ENCODE measurements around the gene NLGN3. TPM values are rescaled to one million over a fixed set of nuclear protein-coding genes. Genes with fewer than 3 reads are reported as not detected.
"Not testable (repeated sequence)": the region's sequence is repeated elsewhere in the genome, so short reads cannot be mapped to it uniquely, and the experiment has no call there.

NLGN3 gene
- total and polyA plus RNA-seq, 7 donors = 0.04 to 0.32 (median 0.10) TPM

DNA sequence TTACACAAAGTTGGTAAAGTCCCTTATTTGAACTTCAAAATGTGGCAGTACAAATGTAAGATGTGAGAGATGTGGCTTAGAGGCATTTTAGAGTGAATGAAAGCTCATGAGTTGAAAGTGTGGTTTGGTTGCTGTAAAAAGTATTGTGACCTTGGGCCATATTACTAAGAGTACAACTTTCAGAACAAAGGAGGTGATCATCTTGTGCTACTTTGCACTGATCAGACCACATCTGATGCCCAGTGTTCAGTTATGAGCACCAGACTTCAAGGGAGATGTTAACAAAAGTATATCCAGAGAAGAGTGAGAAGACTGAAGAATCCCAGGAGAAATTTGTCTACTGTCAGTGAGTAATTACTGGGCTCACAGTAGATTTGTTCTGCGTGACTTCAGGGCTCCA, 30.2 kb downstream of the NLGN3 start:
- H3K36me3 ChIP-seq (ENCODE audit: insufficient read depth in 1 of 2, low read depth in 1 of 2) = no peaks in the 10 kb centered on the region
- no peak overlapping the region for H3K27ac ChIP-seq
- 78 to 82% (median 78%) methylated on average over 1 of the region's 1 CpG for WGBS, 3 donors
- TF ChIP-seq, protein P1, sequence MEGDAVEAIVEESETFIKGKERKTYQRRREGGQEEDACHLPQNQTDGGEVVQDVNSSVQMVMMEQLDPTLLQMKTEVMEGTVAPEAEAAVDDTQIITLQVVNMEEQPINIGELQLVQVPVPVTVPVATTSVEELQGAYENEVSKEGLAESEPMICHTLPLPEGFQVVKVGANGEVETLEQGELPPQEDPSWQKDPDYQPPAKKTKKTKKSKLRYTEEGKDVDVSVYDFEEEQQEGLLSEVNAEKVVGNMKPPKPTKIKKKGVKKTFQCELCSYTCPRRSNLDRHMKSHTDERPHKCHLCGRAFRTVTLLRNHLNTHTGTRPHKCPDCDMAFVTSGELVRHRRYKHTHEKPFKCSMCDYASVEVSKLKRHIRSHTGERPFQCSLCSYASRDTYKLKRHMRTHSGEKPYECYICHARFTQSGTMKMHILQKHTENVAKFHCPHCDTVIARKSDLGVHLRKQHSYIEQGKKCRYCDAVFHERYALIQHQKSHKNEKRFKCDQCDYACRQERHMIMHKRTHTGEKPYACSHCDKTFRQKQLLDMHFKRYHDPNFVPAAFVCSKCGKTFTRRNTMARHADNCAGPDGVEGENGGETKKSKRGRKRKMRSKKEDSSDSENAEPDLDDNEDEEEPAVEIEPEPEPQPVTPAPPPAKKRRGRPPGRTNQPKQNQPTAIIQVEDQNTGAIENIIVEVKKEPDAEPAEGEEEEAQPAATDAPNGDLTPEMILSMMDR (IDR thresholded peaks at IDR 0.05) = no peak
- DNase-seq = no peak
- no peak for ATAC-seq
- no peaks in the 10 kb centered on the region for H3K9me3 ChIP-seq
- H3K27me3 ChIP-seq (ENCODE audit: insufficient read depth in 3 of 3, low read length in 2 of 3) = no peaks in the 10 kb centered on the region
- intact Hi-C loops (cut with DNase I) = loop anchor here (5.0 to 10.0 kb wide), 3 partner anchors 180 to 720 kb away; no protein-coding TSS in a partner anchor
- H3K4me3 ChIP-seq = no peak overlapping the region
- H3K4me1 ChIP-seq = no peaks in the 10 kb centered on the region

DNA sequence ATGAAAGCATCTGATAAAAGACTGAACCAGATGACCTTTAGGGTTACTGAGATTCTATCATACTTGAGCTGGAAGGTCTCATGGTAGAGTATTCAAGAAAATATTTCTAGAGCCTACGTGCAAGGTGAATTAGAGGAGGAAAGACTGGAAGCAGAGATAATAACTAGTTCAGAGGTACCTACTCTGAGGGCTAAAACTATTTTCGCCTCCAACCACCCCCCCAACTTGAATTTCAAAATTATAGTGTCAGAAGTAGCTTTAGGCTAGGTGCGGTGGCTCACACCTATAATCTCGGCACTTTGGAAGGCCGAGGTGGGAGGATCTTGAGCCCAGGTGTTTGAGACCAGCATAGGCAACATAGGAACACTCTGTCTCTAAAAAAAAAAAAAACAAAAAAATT, 30.9 kb downstream of the NLGN3 start:
- H3K27ac ChIP-seq = no peak overlapping the region
- no peaks in the 10 kb centered on the region for H3K36me3 ChIP-seq (ENCODE audit: insufficient read depth in 1 of 2, low read depth in 1 of 2)
- intact Hi-C loops (cut with DNase I) = loop anchor here (5.0 to 10.0 kb wide), 3 partner anchors 181 to 721 kb away; no protein-coding TSS in a partner anchor
- DNase-seq (no peak), ATAC-seq (no peak)
- no peak overlapping the region for H3K4me3 ChIP-seq
- no peaks in the 10 kb centered on the region for H3K27me3 ChIP-seq (ENCODE audit: insufficient read depth in 3 of 3, low read length in 2 of 3)
- H3K4me1 ChIP-seq = no peaks in the 10 kb centered on the region
- WGBS, 3 donors = 86 to 93% (median 87%) methylated on average over 5 of the region's 5 CpGs
- H3K9me3 ChIP-seq = no peaks in the 10 kb centered on the region
- TF ChIP-seq, protein P1 (IDR thresholded peaks at IDR 0.05) = no peak

DNA sequence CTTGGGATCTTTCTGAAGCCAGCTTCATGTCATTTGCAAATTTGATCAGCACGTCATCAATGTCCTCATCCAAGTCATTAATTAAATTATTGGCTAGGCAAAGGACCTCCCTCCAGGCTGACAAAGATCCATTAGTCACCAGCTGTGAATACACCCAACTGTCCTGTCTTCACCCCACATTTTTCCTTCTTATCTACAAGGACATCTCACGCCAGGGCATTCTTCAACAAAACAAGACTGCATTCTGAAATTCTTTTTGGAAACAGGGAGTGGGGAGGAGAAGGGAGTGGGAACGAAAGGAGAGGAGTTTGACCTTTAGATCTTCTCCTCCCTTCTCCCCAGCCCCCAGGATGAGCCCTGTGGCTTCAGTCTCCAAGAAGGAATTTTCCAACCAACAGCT, 32.7 kb downstream of the NLGN3 start:
- H3K4me1 ChIP-seq = no peaks in the 10 kb centered on the region
- no peak overlapping the region for H3K27ac ChIP-seq
- no peak for DNase-seq
- H3K36me3 ChIP-seq (ENCODE audit: insufficient read depth in 1 of 2, low read depth in 1 of 2) = no peaks in the 10 kb centered on the region
- H3K27me3 ChIP-seq (ENCODE audit: insufficient read depth in 3 of 3, low read length in 2 of 3) = no peaks in the 10 kb centered on the region
- no peak for ATAC-seq
- TF ChIP-seq, protein P1 (IDR thresholded peaks at IDR 0.05) = no peak
- no peak overlapping the region for H3K4me3 ChIP-seq
- intact Hi-C loops (cut with DNase I) = loop anchor here (5.0 to 10.0 kb wide), 3 partner anchors 183 to 723 kb away; no protein-coding TSS in a partner anchor
- no peaks in the 10 kb centered on the region for H3K9me3 ChIP-seq
- 63 to 76% (median 69%) methylated on average over 3 of the region's 3 CpGs for WGBS, 3 donors

DNA sequence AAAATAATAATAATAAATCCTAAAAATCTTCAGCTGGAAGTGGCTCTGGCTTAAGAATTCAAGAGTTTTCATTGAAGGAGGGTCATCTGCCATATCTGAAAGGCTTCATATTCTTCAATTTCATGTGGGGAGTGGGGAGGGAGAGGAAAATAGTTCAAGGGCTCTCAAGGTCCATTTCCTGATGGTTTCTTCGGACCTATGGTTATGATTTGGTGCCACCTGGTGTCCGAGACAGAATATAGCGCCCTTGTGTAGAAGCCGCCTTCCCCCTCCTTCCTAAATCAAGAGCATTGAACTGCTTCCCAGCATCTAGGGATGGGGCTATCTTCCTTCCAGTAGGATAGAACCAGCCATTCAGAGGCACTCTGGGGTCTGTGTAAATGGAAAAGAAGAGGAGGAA, 34.3 kb downstream of the NLGN3 start:
- DNase-seq = peak in 1 of 2 donors; percentile 33
- intact Hi-C loops (cut with DNase I) = loop anchor here (5.0 to 10.0 kb wide), 3 partner anchors 184 to 724 kb away; no protein-coding TSS in a partner anchor
- Histone ChIP-seq H3K36me3 (ENCODE audit: insufficient read depth in 1 of 2, low read depth in 1 of 2) (no peaks in the 10 kb centered on the region), H3K27ac (no peak overlapping the region), H3K9me3 (no peaks in the 10 kb centered on the region), H3K27me3 (ENCODE audit: insufficient read depth in 3 of 3, low read length in 2 of 3) (no peaks in the 10 kb centered on the region), H3K4me1 (no peaks in the 10 kb centered on the region), H3K4me3 (no peak overlapping the region)
- 0 to 1% (median 0%) methylated on average over 4 of the region's 4 CpGs for WGBS, 3 donors
- TF ChIP-seq, protein P1 (IDR thresholded peaks at IDR 0.05) = peak; percentile 68
- ATAC-seq = peak in 3 of 4 donors; percentile 35 to 48 (median 46)

DNA sequence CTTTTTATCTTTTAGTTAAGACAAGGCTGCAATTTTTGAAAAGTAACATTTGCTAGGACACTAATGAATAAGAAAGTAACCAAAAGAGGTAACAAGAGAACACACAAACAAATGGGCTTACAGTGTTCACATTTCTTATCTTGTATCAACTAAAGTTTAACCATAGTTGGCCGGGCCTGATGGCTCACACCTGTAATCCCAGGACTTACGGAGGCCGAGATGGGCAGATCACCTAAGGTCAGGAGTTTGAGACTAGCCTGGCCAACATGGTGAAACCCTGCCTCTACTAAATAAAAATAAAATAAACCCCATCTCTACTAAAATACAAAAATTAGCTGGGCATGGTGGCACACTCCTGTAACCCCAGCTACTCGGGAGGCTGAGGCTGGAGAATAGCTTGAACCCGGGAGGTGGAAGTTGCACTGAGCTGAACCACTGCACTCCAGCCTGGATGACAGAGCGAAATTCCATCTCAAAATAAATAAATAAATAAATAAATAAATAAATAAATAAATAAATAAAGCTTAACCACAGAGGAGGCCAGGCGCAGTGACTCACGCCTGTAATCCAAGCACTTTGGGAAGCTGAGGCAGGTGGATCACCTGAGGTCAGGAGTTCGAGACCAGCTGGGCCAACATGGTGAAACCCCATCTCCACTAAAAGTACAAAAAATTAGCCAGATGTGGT, 36.1 kb downstream of the NLGN3 start:
- H3K4me3 ChIP-seq; H3K9me3 ChIP-seq; H3K4me1 ChIP-seq; ATAC-seq; DNase-seq; H3K27me3 ChIP-seq (ENCODE audit: insufficient read depth in 3 of 3, low read length in 2 of 3); H3K36me3 ChIP-seq (ENCODE audit: insufficient read depth in 1 of 2, low read depth in 1 of 2): not testable (repeated sequence)
- H3K27ac ChIP-seq = peak overlapping the region; percentile 89
- intact Hi-C loops (cut with DNase I) = loop anchor here in 1 of 2 donors (5.0 to 10.0 kb wide), 2 partner anchors 184 to 413 kb away; partner anchors contain the start of gene TAF1
- WGBS, 3 donors = 78 to 94% (median 78%) methylated on average over 9 of the region's 9 CpGs
